Smooth muscle cell (in vitro differentiated cells): Measurements from ENCODE around the gene CASZ1. TPM values are rescaled to one million over a fixed set of nuclear protein-coding genes. Genes with fewer than 3 reads are reported as not detected.

ENCODE experiments used
- DNase-seq: peaks from one replicate; lab custom pipeline; 2025; ENCODE audit not compliant: unreplicated experiment; lab: John Stamatoyannopoulos, UW
- H2AFZ ChIP-seq: fragments of 200-600 bp; sonication (generic); 2 replicates; pipeline ENCODE4 v1.6.0; 2016; ENCODE audit warnings: antibody characterized with exemption, low read depth, mild to moderate bottlenecking
- H3F3A ChIP-seq: fragments of 200-600 bp; sonication (generic); 2 replicates; pipeline ENCODE4 v1.6.0; 2017; ENCODE audit warnings: antibody characterized with exemption, low read depth
- H3K27ac ChIP-seq: fragments of 200-600 bp; sonication (generic); 2 replicates; pipeline ENCODE4 v1.5.1; 2016; ENCODE audit warnings: low read depth, mild to moderate bottlenecking
- H3K27me3 ChIP-seq: fragments of 200-600 bp; sonication (generic); 2 replicates; pipeline ENCODE4 v1.6.1; 2016; ENCODE audit warnings: low read depth, mild to moderate bottlenecking
- H3K36me3 ChIP-seq: fragments of 200-600 bp; sonication (generic); 2 replicates; pipeline ENCODE4 v1.5.1; 2016; ENCODE audit warnings: low read depth
- H3K4me1 ChIP-seq: fragments of 200-600 bp; sonication (generic); 2 replicates; pipeline ENCODE4 v1.5.1; 2016; ENCODE audit warnings: low read depth
- H3K4me2 ChIP-seq: fragments of 200-600 bp; sonication (generic); 2 replicates; pipeline ENCODE4 v1.6.0; 2016; ENCODE audit warnings: mild to moderate bottlenecking
- H3K4me3 ChIP-seq: fragments of 200-600 bp; sonication (generic); 2 replicates; pipeline ENCODE4 v1.5.1; 2016; ENCODE audit warnings: mild to moderate bottlenecking
- H3K79me2 ChIP-seq: fragments of 200-600 bp; sonication (generic); 2 replicates; pipeline ENCODE4 v1.6.0; 2016; ENCODE audit warnings: low read depth, mild to moderate bottlenecking
- H3K9ac ChIP-seq: fragments of 200-600 bp; sonication (generic); 2 replicates; pipeline ENCODE4 v1.6.0; 2016; ENCODE audit warnings: low read depth
- H3K9me3 ChIP-seq: fragments of 200-600 bp; sonication (generic); replicated peaks from 2 replicates; pipeline ENCODE4 v1.5.1; 2016; ENCODE audit warnings: low read depth
- H4K20me1 ChIP-seq: fragments of 200-600 bp; sonication (generic); 2 replicates; pipeline ENCODE4 v1.6.0; 2016; ENCODE audit warnings: low read depth
- CTCF ChIP-seq: fragments of 200-600 bp; sonication (generic); IDR thresholded peaks from 2 replicates; pipeline ENCODE4 v1.5.1; 2017; ENCODE audit warnings: borderline replicate concordance, mild to moderate bottlenecking, antibody characterized with exemption; ENCODE audit not compliant: insufficient read depth, poor library complexity, severe bottlenecking
- WGBS: methylation state at CpG from one replicate; pipeline ENCODE4 v1.1.7; 2016; ENCODE audit warnings: low lambda C conversion rate; 5-methylcytosine and 5-hydroxymethylcytosine counted together
- polyA plus RNA-seq: library from polyadenylated mRNA; unstranded; fragments of >200 nt; fragmentation: Nextera tagmentation; extraction: Ambion mirVana; gene quantifications from 2 replicates; pipeline ENCODE4 v1.2.1, GENCODE V29; 2016
- total RNA-seq: library from RNA; depleted of rRNA; stranded (reverse); fragments of >200 nt; gene quantifications from 2 replicates; pipeline ENCODE4 v1.2.3, GENCODE V29; 2014

The CASZ1 gene
- total and polyA plus RNA-seq, 2 experiments from 2014 or later = 0.70 to 1.9 TPM

GRCh38 chr1:10662824-10663677 is 133.4 kb downstream of the CASZ1 start:
- Histone ChIP-seq H3K4me3 (no peak overlapping the region), H3K4me1 (peaks cover 20% of the 10 kb centered on the region), H3F3A (no peaks in the 10 kb centered on the region), H3K9me3 (no peaks in the 10 kb centered on the region), H3K79me2 (no peaks in the 10 kb centered on the region), H3K9ac (no peak overlapping the region), H2AFZ (no peak overlapping the region), H3K27ac (no peak overlapping the region), H3K4me2 (peak overlapping the region; percentile 73), H3K36me3 (no peaks in the 10 kb centered on the region), H4K20me1 (no peaks in the 10 kb centered on the region), H3K27me3 (no peaks in the 10 kb centered on the region)
- TF ChIP-seq CTCF = no peak
- DNase-seq = no peak
- WGBS = 82% methylated on average over 26 of the region's 26 CpGs

GRCh38 chr1:10662090-10662688 is 134.3 kb downstream of the CASZ1 start:
- H4K20me1 ChIP-seq = no peaks in the 10 kb centered on the region
- no peaks in the 10 kb centered on the region for H3K27me3 ChIP-seq
- no peaks in the 10 kb centered on the region for H3F3A ChIP-seq
- H3K9ac ChIP-seq = no peak overlapping the region
- H3K36me3 ChIP-seq = no peaks in the 10 kb centered on the region
- no peak overlapping the region for H2AFZ ChIP-seq
- no peak overlapping the region for H3K4me2 ChIP-seq
- TF ChIP-seq CTCF = no peak
- H3K4me1 ChIP-seq = peaks cover 12% of the 10 kb centered on the region
- H3K9me3 ChIP-seq = no peaks in the 10 kb centered on the region
- no peak overlapping the region for H3K4me3 ChIP-seq
- no peak overlapping the region for H3K27ac ChIP-seq
- 96% methylated on average over 8 of the region's 8 CpGs for WGBS
- no peaks in the 10 kb centered on the region for H3K79me2 ChIP-seq
- DNase-seq = no peak

- 97% methylated on average over 5 of the region's 5 CpGs for whole genome bisulfite sequencing
- Histone ChIP-seq H3K79me2 (no peaks in the 10 kb centered on the region), H3F3A (no peaks in the 10 kb centered on the region)
Observed at GRCh38 chr1:10661453-10661852, 135.0 kb downstream of the CASZ1 start.

More at GRCh38 chr1:10661453-10661852, 135.0 kb downstream of the CASZ1 start:
- H3K27me3 ChIP-seq = no peaks in the 10 kb centered on the region
- H3K4me3 ChIP-seq = no peak overlapping the region
- no peaks in the 10 kb centered on the region for H4K20me1 ChIP-seq
- H3K4me2 ChIP-seq = no peak overlapping the region
- no peak for TF ChIP-seq CTCF
- no peak for DNase-seq
- H3K36me3 ChIP-seq = no peaks in the 10 kb centered on the region
- H3K9me3 ChIP-seq = no peaks in the 10 kb centered on the region
- H3K27ac ChIP-seq = no peak overlapping the region
- no peak overlapping the region for H2AFZ ChIP-seq
- no peak overlapping the region for H3K9ac ChIP-seq
- H3K4me1 ChIP-seq = peaks cover 12% of the 10 kb centered on the region
